GM18502 (cell line): Measurements from ENCODE around the gene STK25.

Experiments
- ATAC-seq: cut with Tn5 transposase; IDR thresholded peaks from one replicate; pipeline ENCODE4 v1.9.1; 2021; ENCODE audit warnings: mild to moderate bottlenecking; ENCODE audit not compliant: unreplicated experiment, poor library complexity

Gene STK25

GRCh38 chr2:241508240-241509154 lies at the start of gene STK25:
TSS of gene STK25 (minus strand) at chr2:241508584. CDS start at chr2:241508035, 549 bp downstream.
- peak; percentile 92 for ATAC-seq

GRCh38 chr2:241556746-241557145 lies 48.4 kb upstream of the STK25 start:
- no peak for ATAC-seq

DNA sequence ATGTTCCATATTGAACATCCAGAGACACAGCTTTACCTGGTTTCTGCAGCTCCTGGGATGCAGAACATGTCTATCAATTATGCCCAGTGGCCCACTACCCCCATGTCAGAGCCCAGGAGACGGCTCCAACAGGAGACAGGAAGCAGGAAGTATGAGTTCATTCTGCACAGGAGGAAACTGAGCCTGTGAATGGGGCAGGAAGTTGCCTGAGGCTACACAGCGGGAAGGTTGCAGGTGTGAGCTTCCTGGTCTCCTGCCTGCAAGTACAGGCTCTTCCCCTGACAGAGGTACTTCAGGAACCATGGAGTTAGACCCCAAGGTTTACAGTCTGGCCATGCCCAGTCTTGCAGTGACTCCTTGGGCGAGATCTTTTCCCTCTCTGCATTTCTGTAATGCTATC lies 47.3 kb upstream of the STK25 start:
- ATAC-seq = no peak

DNA sequence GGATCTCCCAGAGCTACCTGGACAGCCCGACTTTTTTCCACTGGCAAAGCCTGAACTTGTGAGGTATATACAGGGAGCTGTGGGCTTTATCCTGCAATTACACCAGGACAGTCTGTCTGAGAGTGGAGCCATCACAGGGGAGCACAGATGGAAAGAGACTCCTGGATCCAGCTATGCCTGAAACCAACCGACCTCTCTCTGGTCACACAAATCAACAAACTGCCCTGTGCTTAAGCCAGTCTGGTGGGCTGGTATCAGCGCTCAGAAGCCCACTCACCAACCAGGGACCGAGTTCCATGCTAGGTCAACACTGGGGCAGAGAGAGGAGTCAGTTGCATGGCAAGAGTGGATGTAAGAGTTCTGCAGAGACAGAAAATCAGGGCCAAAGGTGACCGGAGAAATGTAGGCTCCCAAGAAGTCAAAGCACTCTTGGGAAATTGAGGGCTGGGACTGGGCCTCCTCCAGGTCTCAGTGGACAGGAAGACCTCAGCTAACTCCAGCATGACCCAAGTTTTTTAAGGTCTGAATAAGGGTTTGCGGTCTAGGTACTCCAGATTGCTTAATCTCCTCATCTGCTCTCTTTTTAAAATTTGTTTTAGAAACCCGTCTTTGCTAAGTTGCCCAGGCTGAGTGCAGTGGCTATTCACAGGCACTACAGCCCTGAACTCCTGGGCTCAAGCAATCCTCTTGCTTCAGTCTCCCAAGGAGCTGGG lies 46.4 kb upstream of the STK25 start:
- no peak for ATAC-seq

- ATAC-seq = no peak
Observed at GRCh38 chr2:241553981-241554380, 45.6 kb upstream of the STK25 start.

DNA sequence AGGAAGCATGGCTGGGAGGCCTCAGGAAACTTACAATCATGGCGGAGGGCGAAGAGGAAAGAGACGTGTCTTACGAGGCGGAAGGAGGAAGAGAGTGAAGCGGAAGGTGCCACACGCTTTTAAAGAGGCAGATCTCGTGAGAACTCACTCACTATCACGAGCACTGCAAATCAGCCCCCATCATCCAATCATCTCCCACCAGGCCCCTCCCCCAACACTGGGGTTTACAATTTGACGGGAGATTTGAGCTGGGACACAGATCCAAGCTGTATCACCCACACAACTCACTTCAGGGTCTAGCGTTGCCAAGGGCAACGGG lies 45.1 kb upstream of the STK25 start:
- no peak for ATAC-seq

GRCh38 chr2:241551998-241552737 lies 43.8 kb upstream of the STK25 start:
- no peak for ATAC-seq

- ATAC-seq = no peak
Observed at GRCh38 chr2:241551599-241551997, 43.2 kb upstream of the STK25 start.

DNA sequence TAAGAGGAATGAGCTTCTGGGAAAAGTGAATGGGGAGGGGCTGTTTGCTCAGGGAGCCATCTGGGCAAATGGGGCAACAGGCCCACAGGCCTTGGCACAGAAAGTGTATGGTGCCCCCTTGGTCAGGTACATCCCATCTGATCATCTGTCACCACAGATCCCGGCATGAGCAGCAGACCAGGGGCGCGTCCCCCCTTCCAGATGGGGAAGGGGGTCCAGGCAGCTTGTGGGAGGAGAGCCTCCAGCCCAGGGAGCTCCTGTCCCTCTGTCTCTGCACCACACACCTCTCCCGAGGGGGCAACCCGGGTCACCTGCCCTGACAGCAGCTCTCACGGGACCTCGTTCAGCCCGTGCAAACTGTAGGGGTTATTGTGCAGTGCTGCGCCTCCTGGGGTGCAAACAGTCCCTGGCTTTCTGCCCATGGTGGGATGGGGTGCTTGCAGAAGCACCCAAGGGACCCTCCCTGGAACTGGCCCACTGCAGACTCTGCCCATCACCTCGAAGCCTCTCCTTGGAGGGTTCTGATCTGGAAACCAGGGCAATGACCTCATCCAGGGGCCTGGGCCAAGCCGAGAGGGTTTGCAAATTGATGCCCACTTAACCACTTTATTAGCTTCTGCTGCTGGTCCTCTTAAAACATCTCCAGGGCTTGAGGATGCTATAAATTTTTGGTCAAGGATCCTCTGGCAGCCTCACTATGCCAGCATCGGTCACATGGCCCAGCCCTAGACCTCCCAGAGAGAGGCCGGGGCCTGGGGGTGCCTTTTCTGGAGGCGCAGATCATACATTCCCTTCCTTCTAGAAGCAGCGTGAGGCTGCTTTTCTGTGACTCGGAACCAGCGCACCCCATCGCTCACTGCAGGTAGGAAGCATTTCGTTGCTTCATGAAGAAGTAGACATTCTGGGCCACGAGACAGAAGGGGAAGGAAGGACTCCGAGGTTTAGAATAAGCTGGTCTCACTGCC lies 42.5 kb upstream of the STK25 start:
- ATAC-seq = no peak

- ATAC-seq = no peak
Observed at GRCh38 chr2:241548451-241548835, 40.1 kb upstream of the STK25 start.

DNA sequence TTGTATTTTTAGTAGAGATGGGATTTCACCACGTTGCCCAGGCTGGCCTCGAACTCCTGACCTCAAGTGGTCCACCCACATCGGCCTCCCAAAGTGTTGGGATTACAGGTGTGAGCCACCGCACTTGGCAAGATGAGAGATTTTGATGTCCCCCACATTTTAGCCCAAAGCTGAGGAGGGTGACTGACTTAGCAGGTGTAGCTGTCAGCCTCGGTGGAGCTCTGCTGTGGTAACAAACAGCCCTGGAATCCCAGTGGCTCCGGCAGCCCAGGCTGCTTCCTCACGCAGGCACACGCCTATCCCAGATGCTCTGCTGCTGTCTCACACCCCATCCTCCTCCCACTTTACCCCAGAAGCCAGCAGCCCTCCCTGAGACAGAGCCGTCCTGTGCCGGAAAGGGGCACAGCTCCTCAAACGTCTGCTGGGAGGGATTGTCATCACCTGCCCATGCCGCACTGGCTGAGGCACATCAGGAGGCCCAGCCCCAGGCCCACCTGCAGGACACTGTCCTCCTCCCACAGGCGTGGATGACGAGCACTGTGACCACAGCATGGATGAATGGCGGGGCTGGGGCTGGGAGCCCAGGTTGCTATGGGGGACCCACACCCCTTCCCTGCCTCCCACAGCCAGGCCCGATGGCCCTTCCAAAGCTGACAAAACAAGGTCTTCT lies 39.5 kb upstream of the STK25 start:
- no peak for ATAC-seq

GRCh38 chr2:241546771-241547498 lies 38.6 kb upstream of the STK25 start:
- ATAC-seq = no peak

- no peak for ATAC-seq
Observed at GRCh38 chr2:241545523-241546473, 37.4 kb upstream of the STK25 start.

DNA sequence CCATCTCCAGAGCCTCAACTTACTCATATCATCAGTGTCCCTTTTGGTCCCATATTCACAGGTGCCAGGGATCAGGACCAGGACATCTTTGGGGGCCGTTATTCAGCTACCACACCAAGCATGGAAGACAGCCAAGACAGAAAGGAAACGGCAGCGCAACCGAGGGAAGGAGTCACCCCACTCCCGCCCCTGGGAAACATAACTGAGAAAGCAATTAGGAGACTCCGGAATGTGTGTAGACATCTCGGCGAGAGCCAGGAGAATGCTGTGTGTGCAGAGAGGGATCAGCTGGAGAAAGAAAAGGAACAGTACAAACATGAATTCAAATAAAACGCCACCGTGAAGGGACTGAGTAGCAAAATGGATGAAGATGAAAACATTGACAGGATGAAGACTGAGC lies 36.7 kb upstream of the STK25 start:
- ATAC-seq = no peak

DNA sequence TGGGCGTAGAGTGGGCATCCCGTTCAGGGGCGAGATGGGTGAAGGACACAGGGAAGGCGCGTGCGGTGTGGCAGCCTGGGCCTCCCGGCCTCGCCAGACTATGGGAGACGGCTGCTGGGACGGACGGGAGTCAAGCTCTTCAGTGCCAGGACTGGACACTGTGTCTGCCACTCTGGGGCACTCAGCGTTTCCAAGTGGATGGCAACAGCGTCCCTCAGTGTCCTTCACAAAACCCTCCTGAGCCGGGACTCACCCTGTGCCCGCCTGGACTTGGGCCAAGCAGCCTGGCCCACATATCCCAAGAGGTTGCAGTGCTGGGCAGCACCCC lies 33.9 kb upstream of the STK25 start:
- no peak for ATAC-seq

- no peak for ATAC-seq
Observed at GRCh38 chr2:241541564-241542277, 33.3 kb upstream of the STK25 start.
